ENCODE data around the gene UGT1A1. TPM values are rescaled to one million over a fixed set of nuclear protein-coding genes. Genes with fewer than 3 reads are reported as not detected.

The UGT1A1 gene
- total RNA-seq, 1 experiment from 2014 or later, result not detected

DNA sequence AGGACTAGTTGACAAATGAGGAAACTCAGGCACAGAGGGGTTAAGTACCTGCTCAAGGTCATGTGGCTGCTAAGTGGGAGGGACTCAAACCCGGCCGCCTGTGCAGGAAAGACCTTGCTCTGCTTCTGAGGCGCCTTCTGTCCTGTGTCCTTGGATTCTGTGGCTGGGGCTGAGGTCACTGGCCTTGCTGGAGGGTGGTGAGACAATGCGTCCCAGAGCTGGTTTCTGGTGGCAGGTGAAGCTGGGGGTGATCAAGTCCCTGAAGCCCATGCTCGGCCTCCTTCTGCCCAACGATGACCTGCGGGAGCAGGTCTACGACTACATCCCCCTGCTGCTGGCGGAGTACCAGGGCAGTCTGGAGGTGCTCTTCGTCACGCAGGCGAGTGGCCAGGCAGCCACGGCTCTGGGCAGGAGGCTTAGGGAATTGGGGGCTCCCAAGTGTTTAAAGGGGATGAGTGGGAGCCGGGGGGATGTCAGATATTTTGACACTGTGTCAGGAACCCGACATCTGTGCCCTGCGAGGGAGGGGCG, 34.1 kb downstream of the UGT1A1 start:
- DNase-seq (ENCODE audit: low read depth), result no peak

DNA sequence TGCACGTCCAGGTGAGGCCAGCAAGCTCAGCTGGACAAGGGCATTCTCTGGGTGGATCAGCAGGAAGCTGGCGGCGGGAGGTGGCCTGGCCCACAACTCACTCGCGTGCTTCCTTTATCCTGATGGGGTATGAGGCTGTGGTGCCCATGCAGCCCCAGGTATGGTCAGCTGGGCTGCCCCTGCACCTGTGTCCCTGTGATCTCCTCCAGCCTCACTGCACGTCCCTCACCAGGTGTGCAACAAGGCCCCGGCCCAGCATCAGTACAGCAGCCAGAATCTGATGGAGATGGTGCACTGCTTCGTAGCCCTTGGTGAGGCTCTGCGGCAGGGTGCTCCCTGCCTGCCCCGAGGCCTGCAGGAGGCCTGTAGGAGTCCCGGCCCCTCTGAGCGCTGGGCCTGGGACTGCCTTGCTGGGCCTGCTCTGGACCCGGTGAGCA, 35.7 kb downstream of the UGT1A1 start:
- DNase-seq (ENCODE audit: low read depth), result no peak

DNA sequence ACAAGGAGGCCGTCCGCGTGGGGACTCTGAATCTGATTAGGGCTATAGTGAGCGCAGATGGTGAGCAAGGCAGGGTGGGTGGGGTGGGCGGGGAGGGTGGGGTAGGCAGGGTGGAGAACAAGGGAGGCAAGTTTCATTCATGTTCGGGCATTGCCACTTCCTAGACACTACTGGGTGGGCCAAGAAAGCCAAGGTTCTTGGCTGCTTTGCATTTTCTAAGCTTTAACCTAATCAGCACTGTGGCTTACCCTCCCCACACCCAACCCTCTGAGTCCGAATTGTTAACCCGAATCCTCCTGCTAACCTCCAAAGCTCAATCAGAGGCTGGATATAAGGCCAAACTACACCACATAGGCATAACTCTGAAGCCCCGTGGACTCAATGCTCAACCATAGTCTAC, 36.2 kb downstream of the UGT1A1 start:
- DNase-seq (ENCODE audit: low read depth), result no peak

GRCh38 chr2:233798335-233799086, 38.4 kb downstream of the UGT1A1 start:
- DNase-seq (ENCODE audit: low read depth), result no peak

- DNase-seq (ENCODE audit: low read depth), result no peak
Observed at GRCh38 chr2:233799087-233799665, 39.1 kb downstream of the UGT1A1 start.

DNA sequence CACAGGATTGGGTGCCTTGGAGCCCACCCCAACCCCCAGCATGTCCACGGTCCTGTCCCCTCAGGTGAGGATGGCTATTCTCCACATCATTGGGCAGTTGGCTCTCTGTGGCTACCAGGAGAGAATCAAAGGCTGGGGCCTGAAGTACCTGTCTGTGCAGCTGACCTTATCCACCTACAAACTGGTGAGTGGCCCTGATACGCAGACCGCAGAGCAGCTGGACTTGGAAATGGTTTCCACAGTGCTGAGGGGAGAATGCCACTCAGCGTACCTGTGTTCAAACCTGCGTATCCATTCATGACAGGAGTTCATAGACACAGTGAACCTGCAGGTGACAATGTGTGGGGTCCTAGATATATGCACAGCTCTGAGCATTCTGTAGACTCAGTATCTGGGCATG, 39.6 kb downstream of the UGT1A1 start:
- DNase-seq (ENCODE audit: low read depth), result no peak

DNA sequence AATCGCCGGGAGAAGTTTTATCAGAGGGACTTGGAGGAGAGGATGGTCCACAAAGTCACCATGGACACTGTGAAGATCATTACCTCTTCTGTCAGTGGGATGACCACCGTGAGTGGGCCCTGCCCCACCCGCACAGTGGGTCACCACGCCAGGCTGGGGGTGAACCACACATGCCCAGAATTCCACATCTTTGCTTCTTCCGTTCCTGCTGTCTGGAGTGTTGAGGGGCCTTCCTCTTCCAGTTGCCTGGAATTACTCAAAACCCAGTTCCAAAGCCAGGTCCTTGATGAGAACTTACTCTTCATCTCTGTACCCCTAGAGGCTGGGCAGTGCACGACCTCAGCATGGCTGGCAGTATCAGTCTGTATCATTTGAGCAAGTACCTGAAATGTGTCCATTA, 40.1 kb downstream of the UGT1A1 start:
- no peak for DNase-seq (ENCODE audit: low read depth)

DNA sequence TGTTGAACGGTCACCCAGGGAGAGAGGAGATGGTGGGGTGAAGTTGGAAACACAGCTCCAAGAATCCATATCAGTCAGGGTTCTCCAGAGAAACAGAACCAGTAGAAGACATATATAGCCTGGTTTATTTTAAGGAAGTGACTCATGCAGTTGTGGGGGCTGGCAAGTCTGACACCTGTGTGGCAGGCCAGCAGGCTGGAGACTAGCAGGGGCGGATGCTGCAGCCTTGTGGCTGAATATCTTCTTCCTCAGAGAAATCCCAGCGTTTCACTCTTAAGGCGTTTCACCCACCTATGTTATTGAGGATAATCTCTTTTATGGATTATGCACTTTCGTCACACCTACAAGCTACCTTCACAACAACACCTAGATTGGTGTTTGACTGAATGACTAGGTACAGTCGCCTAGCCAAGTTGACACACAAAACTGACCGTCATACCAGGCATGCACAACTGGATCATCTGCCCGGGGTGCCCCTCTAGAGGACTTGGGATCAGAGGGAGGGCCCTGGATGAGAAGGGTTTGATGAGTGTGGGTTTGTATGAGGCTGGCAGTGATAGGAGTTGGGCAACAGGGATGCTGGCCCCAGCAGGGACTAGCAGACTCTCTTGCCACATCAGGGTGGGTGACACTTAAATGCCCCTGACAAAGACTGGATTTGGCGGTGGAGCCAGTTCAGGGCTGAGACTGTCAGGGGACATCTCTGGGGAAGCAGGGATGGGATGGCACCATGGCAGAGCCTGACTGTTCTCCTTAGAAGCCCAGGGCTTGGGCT, 41.5 kb downstream of the UGT1A1 start:
- no peak for DNase-seq (ENCODE audit: low read depth)

DNA sequence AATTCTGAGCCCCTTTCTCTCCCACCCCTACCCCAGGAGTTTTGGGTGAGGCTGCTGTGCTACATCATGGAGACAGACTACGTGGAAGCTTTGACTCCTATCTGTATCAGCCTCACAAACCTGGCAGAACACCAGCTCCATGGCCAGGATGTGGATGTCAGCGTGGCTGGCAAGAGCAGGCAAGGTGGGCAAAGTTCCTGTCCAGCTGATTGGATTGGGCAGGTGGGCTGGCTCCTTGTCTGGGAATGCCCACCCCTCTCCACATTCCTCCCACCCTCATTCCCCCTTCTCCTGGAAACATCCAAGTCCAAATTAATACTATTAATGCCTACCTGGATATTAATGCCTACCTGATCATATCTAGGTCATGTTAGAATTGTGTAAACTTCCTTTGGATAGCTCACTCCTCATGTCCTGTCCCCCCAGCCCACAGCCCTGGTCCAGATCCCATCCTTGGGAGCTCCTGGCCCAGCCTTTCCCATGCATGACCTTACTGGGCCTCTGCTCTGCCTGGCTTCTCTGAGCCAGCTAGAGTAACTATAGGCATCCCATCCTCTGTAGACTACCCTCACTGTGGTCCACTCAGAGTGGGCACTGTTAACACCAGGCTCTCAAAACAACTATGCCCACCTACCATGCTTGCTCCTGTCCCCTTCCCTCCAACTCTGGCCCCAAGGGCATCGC, 42.2 kb downstream of the UGT1A1 start:
- DNase-seq (ENCODE audit: low read depth), result no peak

- no peak for DNase-seq (ENCODE audit: low read depth)
Observed at GRCh38 chr2:233803292-233803911, 43.3 kb downstream of the UGT1A1 start.

DNA sequence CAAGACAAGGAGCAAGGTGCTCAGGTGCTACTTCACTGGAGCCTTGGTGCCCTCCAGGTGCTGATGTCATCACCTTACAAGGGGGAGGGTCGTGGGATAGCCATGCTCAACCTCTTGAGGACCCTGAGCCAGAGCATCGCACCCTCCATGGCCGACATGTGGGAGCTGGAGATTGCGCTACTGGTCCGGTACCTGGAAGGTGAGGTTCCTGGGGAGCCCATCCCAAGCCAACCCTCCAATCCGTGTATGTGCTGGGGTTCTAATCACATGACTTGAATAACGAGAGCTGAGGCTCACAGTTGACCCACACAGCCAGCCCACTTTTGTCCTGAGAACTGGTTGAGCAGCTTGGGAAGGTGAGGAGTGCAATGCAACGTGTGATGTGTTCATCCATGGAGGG, 43.9 kb downstream of the UGT1A1 start:
- DNase-seq (ENCODE audit: low read depth), result no peak

DNA sequence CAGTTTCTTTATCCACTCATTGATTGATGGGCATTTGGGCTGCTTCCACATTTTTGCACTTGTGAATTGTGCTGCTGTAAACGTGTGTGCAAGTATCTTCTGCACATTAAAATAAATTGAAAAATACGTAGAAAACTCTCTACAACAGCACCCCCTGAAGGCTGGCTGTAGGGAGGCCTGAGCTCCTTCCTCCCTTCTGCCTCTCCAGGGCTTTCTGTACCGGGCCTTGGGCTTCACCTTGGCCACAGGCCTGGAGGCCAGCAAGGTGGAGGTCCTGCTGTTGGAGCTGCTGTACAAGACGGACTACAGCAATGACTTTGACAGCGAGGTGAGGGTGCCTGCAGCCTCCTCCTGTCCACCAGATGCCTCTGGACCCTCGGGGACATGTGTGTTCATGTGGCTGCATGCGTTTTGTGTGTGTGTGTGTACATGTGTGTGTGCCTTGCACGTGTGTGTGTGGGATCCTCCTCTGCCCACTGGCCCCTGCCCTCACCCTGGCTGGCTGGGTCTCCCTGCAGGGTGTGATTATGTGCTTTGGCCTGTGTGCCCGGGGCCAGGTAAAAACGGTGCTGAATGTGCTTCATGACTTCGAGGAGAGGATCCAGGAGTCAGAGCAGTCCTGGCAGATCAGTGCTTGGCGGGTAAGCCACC, 47.3 kb downstream of the UGT1A1 start:
- DNase-seq (ENCODE audit: low read depth), result no peak

DNA sequence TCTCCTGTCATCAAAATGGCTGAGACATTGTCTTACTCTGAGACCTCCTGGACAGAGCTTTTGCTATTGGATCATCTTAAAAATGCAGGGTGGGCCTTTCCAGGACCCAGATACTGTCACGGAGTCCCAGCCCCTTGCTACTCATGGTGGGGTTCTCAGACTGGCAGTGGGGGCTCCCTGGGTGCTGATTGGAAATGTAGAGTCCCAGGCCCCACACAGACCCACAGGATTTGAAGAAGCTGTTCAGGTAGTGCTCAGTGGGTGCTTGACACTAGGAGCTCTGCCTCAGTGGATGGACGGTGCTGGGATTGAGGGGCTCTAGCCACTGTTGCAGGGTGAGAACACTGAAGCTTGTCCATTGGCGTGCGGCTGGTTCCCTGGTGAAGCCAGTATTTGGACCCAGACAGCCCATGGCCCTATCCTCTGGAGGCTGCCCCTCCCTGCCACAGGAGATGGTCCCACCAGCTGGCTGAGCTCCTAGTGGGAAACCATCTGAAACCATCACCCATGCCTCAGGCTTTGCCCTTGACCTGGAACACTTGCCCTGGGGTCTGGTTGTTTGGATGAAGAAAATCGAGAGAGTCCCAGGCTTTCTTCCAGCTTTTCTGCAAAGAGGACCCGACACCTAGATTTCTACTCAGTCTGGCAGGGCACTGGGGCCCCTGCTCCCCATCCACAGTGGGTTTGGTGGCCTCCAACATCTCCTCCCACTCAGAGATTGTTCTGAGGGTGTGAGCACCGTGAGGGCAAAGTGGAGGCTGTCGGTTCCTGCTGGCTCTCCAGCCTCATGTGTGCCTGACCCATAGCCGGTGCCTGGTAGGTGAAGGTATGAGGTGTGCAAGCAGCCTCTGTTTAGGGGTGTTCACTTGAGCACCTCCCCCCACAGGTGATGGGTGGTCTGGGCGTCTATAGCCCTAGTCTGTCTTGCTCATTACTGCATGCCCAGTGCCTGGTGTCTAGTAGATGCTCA, 48.2 kb downstream of the UGT1A1 start:
- DNase-seq (ENCODE audit: low read depth), result no peak

- DNase-seq (ENCODE audit: low read depth), result no peak
Observed at GRCh38 chr2:233810385-233810784, 50.3 kb downstream of the UGT1A1 start.

DNA sequence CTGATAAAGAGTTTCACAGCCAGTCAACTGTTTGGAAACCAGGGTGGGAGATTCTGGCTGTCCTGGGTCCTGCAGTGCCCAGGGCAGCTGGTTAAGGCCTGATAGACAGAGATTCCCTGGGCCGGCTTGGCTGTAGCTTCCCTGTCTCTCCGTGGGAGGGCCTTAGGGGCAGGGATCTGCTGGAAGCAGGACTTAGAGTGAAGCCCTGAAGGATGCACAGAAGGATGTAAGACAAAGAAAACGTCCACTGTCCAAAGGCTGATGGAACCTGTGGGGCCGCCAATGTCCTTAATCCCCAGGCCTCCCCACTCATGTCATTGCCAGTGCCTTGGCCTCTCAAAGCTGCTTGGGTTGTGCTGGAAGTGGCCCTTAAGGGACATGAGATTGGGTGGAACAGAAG, 51.0 kb downstream of the UGT1A1 start:
- DNase-seq (ENCODE audit: low read depth), result no peak

- DNase-seq (ENCODE audit: low read depth), result no peak
Observed at GRCh38 chr2:233811732-233812131, 51.7 kb downstream of the UGT1A1 start.

GRCh38 chr2:233813236-233814055, 53.4 kb downstream of the UGT1A1 start:
- DNase-seq (ENCODE audit: low read depth), result no peak

GRCh38 chr2:233814056-233814835, 54.2 kb downstream of the UGT1A1 start:
- DNase-seq (ENCODE audit: low read depth), result no peak

All from LHCN-M2 (cell line).